Ureter (tissue), 1 donor: ENCODE results near the gene SLC9A3. TPM values are rescaled to one million over a fixed set of nuclear protein-coding genes. Genes with fewer than 3 reads are reported as not detected.
"Not testable (repeated sequence)": the region's sequence is repeated elsewhere in the genome, so short reads cannot be mapped to it uniquely, and the experiment has no call there.

ENCODE experiments used
- DNase-seq: peaks from one replicate; pipeline ENCODE4 v3.0.0-alpha.2; 2020; ENCODE audit warnings: low spot score
- total RNA-seq: library from RNA; stranded (reverse); gene quantifications from one replicate; pipeline ENCODE4 v1.2.4, GENCODE V29; 2023
- donor health status: DM: yes; HTN: yes; CAD: no.

SLC9A3 gene
- 1.1 TPM for total RNA-seq

GRCh38 chr5:524234-524972 is at the start of gene SLC9A3:
Gene SLC9A3, minus strand, starts transcription at chr5:524449.
- no peak for DNase-seq

- DNase-seq: peak; percentile 22
These were observed 49.7 kb upstream of the SLC9A3 start for GRCh38 chr5:573976-574375.

- DNase-seq: no peak
These were observed 49.0 kb upstream of the SLC9A3 start for GRCh38 chr5:573206-573605.

DNA sequence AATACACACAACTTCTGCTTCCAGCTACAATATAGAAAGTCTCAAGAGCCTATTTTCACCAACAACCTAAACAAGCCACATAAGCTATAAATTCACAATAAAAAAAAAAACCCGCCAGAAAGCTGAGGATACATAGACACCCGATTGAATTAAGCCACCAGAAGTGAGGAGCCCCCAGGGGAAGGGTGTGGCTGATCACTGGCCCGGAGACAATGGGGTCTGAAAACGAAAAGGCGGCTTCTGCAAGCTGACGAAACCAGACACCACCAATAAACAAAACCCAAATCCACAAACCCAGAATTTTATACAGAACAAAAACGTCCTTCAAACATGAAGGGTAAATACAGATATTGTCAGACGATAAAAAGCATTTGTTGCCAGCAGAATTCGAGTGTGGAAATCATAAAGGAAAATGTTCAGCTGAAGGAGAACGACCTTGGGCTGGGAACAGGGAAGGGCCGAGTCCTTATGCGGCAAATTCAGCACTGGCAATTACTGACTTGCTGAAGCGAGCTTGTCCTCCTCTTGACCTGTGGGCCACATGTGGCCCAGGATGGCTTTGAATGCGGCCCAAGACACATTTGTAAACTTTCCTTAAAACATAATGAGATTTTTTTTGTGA is 48.3 kb upstream of the SLC9A3 start:
- DNase-seq: no peak

DNA sequence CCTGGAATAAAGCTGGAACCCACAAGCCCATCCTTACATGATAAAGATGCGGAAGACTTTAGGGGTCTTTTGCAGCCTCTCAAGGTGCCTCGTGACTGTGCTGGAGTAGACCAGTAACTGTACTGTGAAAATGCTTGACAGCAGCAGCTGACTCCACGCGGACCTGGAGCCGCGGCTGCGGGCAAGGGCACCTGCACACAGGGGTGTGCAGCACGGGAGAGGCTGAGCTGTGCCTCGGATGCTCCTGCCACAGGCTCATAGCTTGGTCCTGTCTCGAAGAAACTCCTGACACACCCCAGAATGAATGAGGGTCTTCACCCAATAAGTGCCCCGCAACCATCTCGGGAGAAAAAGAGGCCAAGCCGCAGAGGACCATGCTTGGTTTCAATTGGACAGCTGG is 47.5 kb upstream of the SLC9A3 start:
- DNase-seq: no peak

- DNase-seq: peak; percentile 20
These were observed 46.6 kb upstream of the SLC9A3 start for GRCh38 chr5:570886-571285.

DNA sequence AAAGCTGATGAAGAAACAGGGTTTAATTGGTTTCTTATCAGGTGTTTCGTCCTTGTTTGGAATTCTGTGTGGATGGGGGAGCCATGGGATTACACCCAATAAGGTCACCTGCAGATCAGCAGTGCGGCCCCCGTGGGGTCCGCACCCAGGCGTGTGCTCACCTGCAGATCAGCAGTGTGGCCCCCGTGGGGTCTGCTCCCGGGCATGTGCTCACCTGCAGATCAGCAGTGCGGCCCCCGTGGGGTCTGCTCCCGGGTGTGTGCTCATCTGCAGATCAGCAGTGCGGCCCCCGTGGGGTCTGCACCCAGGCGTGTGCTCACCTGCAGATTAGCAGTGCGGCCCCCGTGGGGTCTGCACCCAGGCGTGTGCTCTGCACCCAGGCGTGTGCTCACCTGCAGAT is 46.2 kb upstream of the SLC9A3 start:
- no peak for DNase-seq

DNA sequence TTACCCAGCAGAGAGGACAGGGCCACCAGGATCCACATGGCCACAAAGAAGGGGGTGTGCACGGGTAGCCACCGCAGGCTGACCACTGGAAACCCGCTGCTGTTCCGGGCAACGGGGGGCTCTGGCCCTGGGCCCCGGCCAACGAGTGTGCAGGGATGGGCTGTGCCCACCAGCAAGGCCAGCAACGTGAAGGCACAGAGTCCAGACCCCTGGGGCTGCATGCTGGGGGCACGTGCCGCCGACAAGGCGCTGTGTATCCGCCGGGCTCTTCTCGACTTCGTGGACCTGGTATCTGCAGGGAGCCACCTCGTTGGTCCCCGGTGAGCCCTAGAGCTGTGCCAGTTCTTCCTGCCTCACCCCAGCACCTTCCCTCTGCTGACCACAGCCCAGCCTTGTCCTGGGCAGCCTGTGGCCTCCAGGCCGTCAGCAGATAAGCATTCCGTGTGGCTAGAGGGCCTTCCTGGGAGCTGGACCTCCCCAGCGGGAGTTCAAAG is 45.7 kb upstream of the SLC9A3 start:
- peak; percentile 36 for DNase-seq

GRCh38 chr5:569358-569867 is 45.2 kb upstream of the SLC9A3 start:
- peak; percentile 18 for DNase-seq

DNA sequence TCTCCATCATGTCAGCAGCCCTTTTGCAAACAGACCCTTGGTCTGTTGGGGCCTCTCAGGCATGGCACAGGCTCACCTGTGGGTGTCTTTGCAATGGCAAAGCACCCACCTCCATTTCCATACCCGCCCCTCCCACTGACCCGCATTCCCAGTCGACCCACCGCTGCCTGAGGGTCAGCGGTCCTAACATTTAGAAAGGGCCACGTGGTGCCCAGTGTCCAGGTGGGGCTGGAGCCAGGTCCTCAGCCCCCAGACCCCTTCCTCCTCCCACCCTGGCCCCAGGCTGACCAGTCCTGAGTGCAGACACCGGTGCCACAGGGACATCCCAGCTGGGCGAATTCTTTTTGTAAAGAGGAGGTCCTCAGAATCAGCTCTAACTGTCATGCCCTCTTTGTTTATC is 44.6 kb upstream of the SLC9A3 start:
- DNase-seq: peak; percentile 17

GRCh38 chr5:568061-568781 is 44.0 kb upstream of the SLC9A3 start:
- DNase-seq: peak; percentile 36

DNA sequence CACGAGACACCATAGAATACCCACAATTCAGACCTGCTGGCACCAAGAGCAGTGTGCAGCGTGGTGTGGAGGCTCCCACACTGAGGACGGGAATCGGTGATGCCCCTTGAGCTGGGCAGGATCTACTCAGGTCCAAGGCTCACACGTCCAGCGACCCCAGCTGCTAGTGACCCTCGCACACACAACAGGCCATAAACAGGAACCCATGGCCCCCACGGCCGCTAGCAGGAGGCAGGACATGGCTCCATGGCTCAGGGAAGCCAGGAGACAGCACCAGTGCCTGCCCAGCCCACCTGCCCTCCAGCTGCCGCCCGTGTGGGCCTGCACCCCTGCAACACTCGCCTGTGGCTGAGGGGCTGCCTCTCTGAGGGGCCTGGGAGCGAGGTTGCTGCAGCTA is 43.4 kb upstream of the SLC9A3 start:
- no peak for DNase-seq

- DNase-seq: no peak
These were observed 42.5 kb upstream of the SLC9A3 start for GRCh38 chr5:566636-567309.

GRCh38 chr5:565782-566440 is 41.7 kb upstream of the SLC9A3 start:
- peak; percentile 40 for DNase-seq

DNA sequence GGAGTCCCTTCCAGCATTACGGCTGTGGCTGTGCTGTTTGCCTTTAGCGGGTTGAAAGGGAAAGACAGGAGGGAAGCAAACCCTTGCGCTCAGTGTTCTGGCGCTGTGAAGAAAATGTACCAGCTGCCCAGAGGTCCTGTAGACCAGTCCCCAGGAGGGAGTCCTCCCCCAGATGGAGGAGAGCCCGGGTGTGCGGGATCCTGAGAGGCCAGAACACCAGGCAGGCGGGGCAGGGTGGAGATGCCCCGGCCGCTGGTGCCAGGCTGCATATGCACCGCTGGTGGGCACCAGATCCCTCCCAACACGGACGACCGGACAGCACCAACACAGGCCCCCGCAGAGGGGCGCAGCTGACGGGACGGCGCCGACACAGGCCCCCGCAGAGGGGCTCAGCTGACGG is 37.2 kb upstream of the SLC9A3 start:
- peak; percentile 29 for DNase-seq

- DNase-seq: peak; percentile 26
These were observed 36.5 kb upstream of the SLC9A3 start for GRCh38 chr5:560792-561166.

GRCh38 chr5:558871-559503 is 34.7 kb upstream of the SLC9A3 start:
- peak; percentile 14 for DNase-seq

DNA sequence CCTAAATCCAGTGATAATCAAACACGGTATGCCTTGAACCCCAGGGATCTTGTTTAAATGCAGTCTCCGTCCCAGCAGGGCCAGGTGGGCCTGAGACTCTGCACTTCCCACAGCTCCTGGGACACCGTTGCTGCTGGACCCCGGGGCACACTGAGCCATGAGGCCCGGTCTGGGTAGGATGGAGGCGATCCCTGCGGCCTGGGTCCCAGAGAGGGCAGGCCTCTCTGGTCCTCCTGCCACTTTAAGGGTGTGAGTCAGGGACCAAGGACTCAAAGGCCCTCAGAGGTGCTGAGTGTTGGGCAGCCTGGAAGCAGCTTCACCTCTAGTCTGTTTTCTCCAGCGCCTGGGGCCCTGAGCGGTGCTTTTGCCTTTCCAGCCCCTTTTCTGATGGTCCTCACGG is 34.1 kb upstream of the SLC9A3 start:
- peak; percentile 29 for DNase-seq

- DNase-seq: not testable (repeated sequence)
These were observed 33.7 kb upstream of the SLC9A3 start for GRCh38 chr5:557917-558316.

GRCh38 chr5:556909-557441 is 32.7 kb upstream of the SLC9A3 start:
- DNase-seq: peak; percentile 37
